PC-9 (cell line): ENCODE measurements around the gene LRRC61.

Source experiments
- EZH2 ChIP-seq: fragments of 200-600 bp; sonication (generic); IDR thresholded peaks from 2 replicates; pipeline ENCODE4 v1.8.0; 2017; ENCODE audit warnings: antibody characterized with exemption, low read depth
- TF ChIP-seq, protein P1 (sequence below): fragments of 200-600 bp; sonication (generic); conservative IDR thresholded peaks from 2 replicates; pipeline ENCODE4 v1.6.1; 2017; ENCODE audit warnings: mixed run types, antibody characterized with exemption, mild to moderate bottlenecking, moderate library complexity

DNA sequence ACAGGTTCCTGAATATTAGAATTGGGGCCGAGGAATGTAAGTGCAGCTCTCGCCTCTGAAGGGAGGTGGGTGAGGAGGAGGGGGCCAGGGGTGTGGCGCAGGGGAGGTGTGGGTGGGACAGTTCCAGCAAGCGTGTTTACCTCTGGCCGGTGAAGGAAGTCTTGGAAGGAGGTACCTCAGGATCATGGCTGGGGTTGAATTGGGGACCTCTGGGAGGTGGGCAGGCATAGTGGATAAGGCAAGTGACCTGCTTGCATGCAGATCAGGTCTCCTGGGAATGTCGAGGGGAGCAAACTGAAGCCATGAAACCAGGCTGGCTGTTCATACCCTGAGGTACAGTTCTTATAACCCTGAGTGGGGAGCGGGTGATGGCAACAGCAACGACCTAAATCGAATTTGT lies 57.9 kb downstream of the LRRC61 start:
- TF ChIP-seq, protein P1, sequence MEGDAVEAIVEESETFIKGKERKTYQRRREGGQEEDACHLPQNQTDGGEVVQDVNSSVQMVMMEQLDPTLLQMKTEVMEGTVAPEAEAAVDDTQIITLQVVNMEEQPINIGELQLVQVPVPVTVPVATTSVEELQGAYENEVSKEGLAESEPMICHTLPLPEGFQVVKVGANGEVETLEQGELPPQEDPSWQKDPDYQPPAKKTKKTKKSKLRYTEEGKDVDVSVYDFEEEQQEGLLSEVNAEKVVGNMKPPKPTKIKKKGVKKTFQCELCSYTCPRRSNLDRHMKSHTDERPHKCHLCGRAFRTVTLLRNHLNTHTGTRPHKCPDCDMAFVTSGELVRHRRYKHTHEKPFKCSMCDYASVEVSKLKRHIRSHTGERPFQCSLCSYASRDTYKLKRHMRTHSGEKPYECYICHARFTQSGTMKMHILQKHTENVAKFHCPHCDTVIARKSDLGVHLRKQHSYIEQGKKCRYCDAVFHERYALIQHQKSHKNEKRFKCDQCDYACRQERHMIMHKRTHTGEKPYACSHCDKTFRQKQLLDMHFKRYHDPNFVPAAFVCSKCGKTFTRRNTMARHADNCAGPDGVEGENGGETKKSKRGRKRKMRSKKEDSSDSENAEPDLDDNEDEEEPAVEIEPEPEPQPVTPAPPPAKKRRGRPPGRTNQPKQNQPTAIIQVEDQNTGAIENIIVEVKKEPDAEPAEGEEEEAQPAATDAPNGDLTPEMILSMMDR = no peak
- TF ChIP-seq EZH2 = no peak
